Measurements from ENCODE around the gene ADAMTSL5. TPM values are rescaled to one million over a fixed set of nuclear protein-coding genes. Genes with fewer than 3 reads are reported as not detected.

ADAMTSL5 gene
- total RNA-seq, 1 experiment from 2014 or later, result 11.1 TPM

- H3K4me3 Mint-ChIP-seq (ENCODE audit: unreplicated experiment), result no peak overlapping the region
- H3K27ac Mint-ChIP-seq (ENCODE audit: low read depth, unreplicated experiment), result peak overlapping the region; percentile 55
- no peaks in the 10 kb centered on the region for H3K9me3 Mint-ChIP-seq (ENCODE audit: unreplicated experiment)
- no peak for DNase-seq (ENCODE audit: unreplicated experiment)
- no peaks in the 10 kb centered on the region for H3K27me3 Mint-ChIP-seq (ENCODE audit: insufficient read depth, unreplicated experiment)
- BruUV-seq (replicated peaks), result no TSS peak
- TF ChIP-seq CTCF (IDR thresholded peaks at IDR 0.05; ENCODE audit: unreplicated experiment), result no peak
- POLR2A ChIA-PET, result interaction anchor here (0.7 kb wide), 1 partner anchor 15 kb away, joined by 3 read pairs; the partner anchor contains the start of gene REEP6
- H3K36me3 Mint-ChIP-seq (ENCODE audit: insufficient read depth, unreplicated experiment), result peaks cover 23% of the 10 kb centered on the region
- CTCF ChIA-PET, result no interaction called here
- intact Hi-C loops (cut with micrococcal nuclease), result no loop called here
- peaks cover 9% of the 10 kb centered on the region for H3K4me1 Mint-ChIP-seq (ENCODE audit: insufficient read depth, unreplicated experiment)
Observed at GRCh38 chr19:1505991-1506881, 6.6 kb downstream of the ADAMTSL5 start.

- H3K36me3 Mint-ChIP-seq (ENCODE audit: insufficient read depth, unreplicated experiment), result peaks cover 23% of the 10 kb centered on the region
- no TSS peak for BruUV-seq (replicated peaks)
- POLR2A ChIA-PET, result interaction anchor here (0.6 kb wide), 1 partner anchor 396 kb away, joined by 3 read pairs; no protein-coding TSS in a partner anchor
- no peak for DNase-seq (ENCODE audit: unreplicated experiment)
- no peak overlapping the region for H3K4me3 Mint-ChIP-seq (ENCODE audit: unreplicated experiment)
- H3K27ac Mint-ChIP-seq (ENCODE audit: low read depth, unreplicated experiment), result no peak overlapping the region
- H3K4me1 Mint-ChIP-seq (ENCODE audit: insufficient read depth, unreplicated experiment), result peaks cover 7% of the 10 kb centered on the region
- H3K9me3 Mint-ChIP-seq (ENCODE audit: unreplicated experiment), result no peaks in the 10 kb centered on the region
- TF ChIP-seq CTCF (IDR thresholded peaks at IDR 0.05; ENCODE audit: unreplicated experiment), result no peak
- CTCF ChIA-PET, result interaction anchor here (0.6 kb wide), 1 partner anchor 10 kb away, joined by 3 read pairs; no protein-coding TSS in a partner anchor
- H3K27me3 Mint-ChIP-seq (ENCODE audit: insufficient read depth, unreplicated experiment), result no peaks in the 10 kb centered on the region
- intact Hi-C loops (cut with micrococcal nuclease), result no loop called here
Observed at GRCh38 chr19:1505012-1505411, 7.8 kb downstream of the ADAMTSL5 start.

GRCh38 chr19:1503925-1504773 is 8.7 kb downstream of the ADAMTSL5 start:
- no peak for TF ChIP-seq CTCF (IDR thresholded peaks at IDR 0.05; ENCODE audit: unreplicated experiment)
- no TSS peak for BruUV-seq (replicated peaks)
- Mint-ChIP-seq H3K4me1 (ENCODE audit: insufficient read depth, unreplicated experiment) (peaks cover 3% of the 10 kb centered on the region), H3K4me3 (ENCODE audit: unreplicated experiment) (no peak overlapping the region), H3K9me3 (ENCODE audit: unreplicated experiment) (no peaks in the 10 kb centered on the region), H3K27ac (ENCODE audit: low read depth, unreplicated experiment) (no peak overlapping the region), H3K36me3 (ENCODE audit: insufficient read depth, unreplicated experiment) (peaks cover 23% of the 10 kb centered on the region), H3K27me3 (ENCODE audit: insufficient read depth, unreplicated experiment) (no peaks in the 10 kb centered on the region)
- CTCF ChIA-PET, result interaction anchor here (0.6 to 0.8 kb wide), 4 partner anchors 11 to 923 kb away, joined by 3 read pairs; no protein-coding TSS in a partner anchor
- POLR2A ChIA-PET, result interaction anchor here (0.6 kb wide), 1 partner anchor 397 kb away, joined by 3 read pairs; no protein-coding TSS in a partner anchor
- intact Hi-C loops (cut with micrococcal nuclease), result no loop called here
- DNase-seq (ENCODE audit: unreplicated experiment), result no peak

All from MCF 10A (cell line).